GM13976 (cell line): ENCODE results near the gene MAP3K3.

Source experiments
- DNase-seq: peaks from one replicate; pipeline ENCODE4 v3.0.0; 2012; ENCODE audit warnings: low spot score
- in situ Hi-C: fragments of 300-500 bp; cut with MboI; formaldehyde crosslinking; loops from one replicate; pipeline ENCODE4 v1.12.0; 2022; ENCODE audit warnings: low sequenced_read_pairs, mixed read lengths, inconsistent platforms; ENCODE audit not compliant: unreplicated experiment
- TF ChIP-seq, protein P1 (sequence below): IDR thresholded peaks from 2 replicates; pipeline ENCODE4 v1.5.1; 2012; ENCODE audit warnings: borderline replicate concordance, mild to moderate bottlenecking; ENCODE audit not compliant: insufficient read depth; ENCODE audit errors: extremely low read depth, missing control alignments, control extremely low read depth

Gene MAP3K3

DNA sequence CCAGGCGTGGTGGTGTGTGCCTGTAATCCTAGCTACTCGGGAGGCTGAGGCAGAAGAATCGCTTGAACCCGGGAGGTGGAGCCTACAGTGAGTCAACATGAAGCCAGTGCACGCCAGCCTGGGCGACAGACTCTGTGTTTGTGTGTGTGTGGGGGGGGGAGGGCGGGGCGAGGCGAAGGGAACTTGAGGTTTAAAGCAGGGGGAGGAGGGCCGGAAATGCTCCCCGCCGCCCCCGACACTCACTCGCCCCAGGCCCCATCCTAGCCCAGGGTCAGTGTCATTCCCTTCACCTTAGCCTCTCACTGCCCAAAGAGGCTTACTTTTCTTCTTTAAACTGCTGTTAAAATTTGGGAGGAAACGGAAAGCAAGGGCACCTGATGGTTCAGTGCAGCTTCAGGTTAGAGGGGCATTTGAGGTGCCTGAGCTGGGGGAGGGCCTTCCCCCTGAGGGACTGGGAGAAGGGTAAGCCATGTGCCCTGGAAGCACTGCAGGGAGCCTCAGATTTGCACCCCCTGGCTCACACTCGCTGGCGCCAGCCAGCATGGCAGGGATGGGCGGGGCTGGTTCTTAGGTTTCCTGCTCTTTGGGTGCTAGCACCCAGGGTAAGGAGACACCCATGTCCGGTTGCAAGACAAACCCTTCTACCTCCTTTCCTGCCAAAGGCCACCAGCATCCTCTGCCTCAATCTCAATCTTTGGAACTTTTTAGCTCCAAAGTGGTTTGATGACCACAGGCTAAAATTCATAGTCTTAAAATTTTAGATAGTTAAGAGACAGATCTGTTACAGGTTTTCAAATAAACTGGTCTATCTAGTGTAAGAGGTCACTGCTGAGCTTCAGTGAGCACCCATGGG, 79.9 kb downstream of the MAP3K3 start:
- in situ Hi-C loops: no loop called here
- peak; percentile 83 for DNase-seq
- TF ChIP-seq, protein P1, sequence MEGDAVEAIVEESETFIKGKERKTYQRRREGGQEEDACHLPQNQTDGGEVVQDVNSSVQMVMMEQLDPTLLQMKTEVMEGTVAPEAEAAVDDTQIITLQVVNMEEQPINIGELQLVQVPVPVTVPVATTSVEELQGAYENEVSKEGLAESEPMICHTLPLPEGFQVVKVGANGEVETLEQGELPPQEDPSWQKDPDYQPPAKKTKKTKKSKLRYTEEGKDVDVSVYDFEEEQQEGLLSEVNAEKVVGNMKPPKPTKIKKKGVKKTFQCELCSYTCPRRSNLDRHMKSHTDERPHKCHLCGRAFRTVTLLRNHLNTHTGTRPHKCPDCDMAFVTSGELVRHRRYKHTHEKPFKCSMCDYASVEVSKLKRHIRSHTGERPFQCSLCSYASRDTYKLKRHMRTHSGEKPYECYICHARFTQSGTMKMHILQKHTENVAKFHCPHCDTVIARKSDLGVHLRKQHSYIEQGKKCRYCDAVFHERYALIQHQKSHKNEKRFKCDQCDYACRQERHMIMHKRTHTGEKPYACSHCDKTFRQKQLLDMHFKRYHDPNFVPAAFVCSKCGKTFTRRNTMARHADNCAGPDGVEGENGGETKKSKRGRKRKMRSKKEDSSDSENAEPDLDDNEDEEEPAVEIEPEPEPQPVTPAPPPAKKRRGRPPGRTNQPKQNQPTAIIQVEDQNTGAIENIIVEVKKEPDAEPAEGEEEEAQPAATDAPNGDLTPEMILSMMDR: no peak

DNA sequence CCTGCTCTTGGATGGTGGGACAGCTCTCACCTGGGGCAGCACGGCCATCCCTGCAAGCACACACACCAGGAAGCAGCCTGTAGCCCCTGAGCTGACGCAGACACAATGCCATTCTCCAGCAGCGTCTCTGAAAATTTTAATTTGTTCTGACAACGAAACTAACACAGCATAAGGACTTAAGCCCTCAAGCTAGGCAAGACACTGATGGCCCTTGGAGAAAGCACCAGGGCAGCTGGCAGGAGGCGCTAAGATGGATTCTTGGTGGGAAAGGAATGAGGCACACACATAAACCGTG, 80.5 kb downstream of the MAP3K3 start:
- in situ Hi-C loops: no loop called here
- peak; percentile 37 for DNase-seq
- TF ChIP-seq, protein P1: no peak

DNA sequence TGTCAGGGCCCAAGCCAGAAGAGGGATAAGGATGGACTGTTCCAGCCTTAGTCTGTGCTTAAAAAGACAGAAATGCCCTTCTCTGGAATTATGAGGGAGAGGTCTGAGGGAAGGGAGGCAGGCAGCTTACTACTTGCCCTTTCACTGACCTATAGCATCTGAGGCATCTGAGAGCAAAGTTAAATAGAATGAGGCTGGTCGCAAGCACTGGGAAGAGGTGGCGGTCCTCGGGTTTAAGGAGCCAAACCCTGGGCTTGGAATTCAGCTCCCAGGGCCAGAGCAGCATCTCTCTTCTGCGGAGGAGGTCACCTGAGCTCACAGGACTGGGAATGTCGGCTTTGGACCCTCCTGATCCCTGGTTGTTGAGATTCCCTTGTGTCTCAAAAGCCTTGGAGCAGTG, 80.8 kb downstream of the MAP3K3 start:
- DNase-seq: peak; percentile 17
- in situ Hi-C loops: no loop called here
- TF ChIP-seq, protein P1: no peak

DNA sequence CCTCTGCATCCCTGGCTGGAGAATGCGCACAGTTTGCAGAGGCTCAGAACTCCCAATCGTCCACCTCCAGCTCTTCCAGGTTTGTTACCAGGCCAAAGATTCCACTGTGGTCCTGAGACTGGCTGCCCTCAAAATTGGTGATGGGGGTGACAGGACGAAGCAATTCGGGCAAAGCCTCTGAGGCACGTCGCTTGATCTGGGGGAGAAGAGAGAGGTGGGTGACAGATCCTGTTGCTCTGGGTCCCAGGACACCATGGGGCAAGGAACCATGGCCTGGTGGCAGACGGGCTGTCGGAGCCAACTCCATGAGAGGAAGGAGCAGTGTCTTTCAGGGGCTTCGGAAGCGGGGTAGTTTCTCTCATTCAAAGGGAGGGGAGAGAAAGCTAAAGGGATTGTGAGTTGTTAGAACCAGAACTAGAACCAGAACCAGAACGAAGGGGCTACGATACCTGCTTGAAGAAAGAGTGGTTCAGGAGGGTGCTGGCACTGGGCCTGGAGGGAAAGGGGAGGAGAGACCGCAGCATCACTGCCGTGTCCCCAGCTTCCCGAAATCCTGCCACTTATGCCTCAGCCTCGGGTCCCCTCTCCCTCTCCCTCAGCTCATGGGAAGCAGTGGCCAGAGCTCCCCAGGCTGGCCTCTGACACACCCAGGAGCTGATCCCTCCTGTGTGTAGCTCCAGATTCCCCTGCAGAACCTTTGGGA, 81.5 kb downstream of the MAP3K3 start:
- TF ChIP-seq, protein P1: no peak
- in situ Hi-C loops: no loop called here
- peak; percentile 31 for DNase-seq

DNA sequence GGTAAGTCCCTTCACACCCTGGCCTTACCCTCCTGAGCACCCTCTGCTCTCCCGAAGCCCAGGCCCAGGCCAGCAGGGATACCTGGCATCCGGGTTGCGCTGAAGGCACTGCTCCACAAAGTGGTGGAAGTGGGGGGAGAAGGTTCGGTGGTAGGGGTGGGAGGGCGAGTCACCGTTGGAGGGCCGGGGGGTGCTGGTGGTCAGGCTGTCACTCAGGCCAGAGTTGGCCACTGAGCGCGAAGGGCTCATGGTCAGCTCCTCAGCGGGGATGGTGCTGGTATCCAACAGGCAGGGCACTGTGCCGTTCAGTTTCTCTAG, 82.0 kb downstream of the MAP3K3 start:
- TF ChIP-seq, protein P1: no peak
- in situ Hi-C loops: no loop called here
- no peak for DNase-seq

DNA sequence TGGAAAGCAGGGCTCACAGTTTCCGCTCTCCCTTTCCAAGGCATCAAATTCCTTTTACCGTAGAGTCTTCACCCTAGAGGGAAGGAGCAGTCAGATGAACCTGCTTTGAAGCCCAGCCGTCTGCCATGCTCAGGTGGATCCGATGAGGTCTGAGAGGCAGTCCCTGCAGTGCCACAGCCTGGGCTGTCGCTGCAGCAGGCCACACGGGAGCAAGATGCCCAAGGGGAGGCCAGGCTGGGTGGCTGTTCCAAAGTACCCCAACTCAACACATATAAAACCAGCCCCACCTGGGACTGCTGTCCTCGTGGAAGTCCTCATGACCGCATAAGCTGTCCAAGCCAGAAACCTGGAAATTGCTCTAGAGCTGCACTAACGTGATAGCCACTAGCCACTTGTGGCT, 82.6 kb downstream of the MAP3K3 start:
- TF ChIP-seq, protein P1: no peak
- in situ Hi-C loops: no loop called here
- peak; percentile 15 for DNase-seq
